ENCODE data around the gene VPS16. TPM values are rescaled to one million over a fixed set of nuclear protein-coding genes. Genes with fewer than 3 reads are reported as not detected.

VPS16 gene
- total RNA-seq, 1 donor from 2014 or later = 24.9 TPM

GRCh38 chr20:2796011-2796660 lies 44.4 kb upstream of the VPS16 start:
- H3K36me3 ChIP-seq (ENCODE audit: insufficient read depth, low read length) = no peaks in the 10 kb centered on the region
- Mint-ChIP-seq H3K27ac (ENCODE audit: unreplicated experiment) (no peak overlapping the region), H3K4me1 (ENCODE audit: low read depth, unreplicated experiment) (peaks cover 3% of the 10 kb centered on the region), H3K36me3 (ENCODE audit: low read depth, unreplicated experiment) (peaks cover 3% of the 10 kb centered on the region), H3K9me3 (ENCODE audit: unreplicated experiment) (peaks cover 3% of the 10 kb centered on the region), H3K27me3 (ENCODE audit: low read depth, unreplicated experiment) (peaks cover 47% of the 10 kb centered on the region), H3K4me3 (ENCODE audit: unreplicated experiment) (no peak overlapping the region)
- FAIRE-seq (no peak), DNase-seq (ENCODE audit: low read depth) (no peak)
- H3K79me2 ChIP-seq (ENCODE audit: insufficient read depth, low read length) = no peaks in the 10 kb centered on the region
- TF ChIP-seq CTCF (IDR thresholded peaks at IDR 0.05; ENCODE audit: insufficient read depth, low read depth, low read length) (no peak), EZH2 (IDR thresholded peaks at IDR 0.05; ENCODE audit: insufficient read depth, low read length) (no peak)
- no peak overlapping the region for H3K4me2 ChIP-seq (ENCODE audit: low read length)
- no peaks in the 10 kb centered on the region for H4K20me1 ChIP-seq (ENCODE audit: insufficient read depth, low read length)
- peaks cover 8% of the 10 kb centered on the region for H3K4me1 ChIP-seq (ENCODE audit: insufficient read depth, low read length)
- peaks cover 30% of the 10 kb centered on the region for H3K27me3 ChIP-seq (ENCODE audit: insufficient read depth, low read length)
- no peak overlapping the region for H3K27ac ChIP-seq (ENCODE audit: low read depth, low read length)
- H3K4me3 ChIP-seq (ENCODE audit: insufficient read depth, low read depth, low read length) = no peak overlapping the region
- no peak overlapping the region for H2AFZ ChIP-seq (ENCODE audit: low read depth, low read length)
- H3K9ac ChIP-seq (ENCODE audit: low read length) = no peak overlapping the region
- peaks cover 4% of the 10 kb centered on the region for H3K9me3 ChIP-seq (ENCODE audit: insufficient read depth, low read depth, low read length)

- Mint-ChIP-seq H3K4me3 (ENCODE audit: unreplicated experiment) (no peak overlapping the region), H3K36me3 (ENCODE audit: low read depth, unreplicated experiment) (peaks cover 3% of the 10 kb centered on the region), H3K27me3 (ENCODE audit: low read depth, unreplicated experiment) (peaks cover 46% of the 10 kb centered on the region), H3K9me3 (ENCODE audit: unreplicated experiment) (peaks cover 10% of the 10 kb centered on the region), H3K4me1 (ENCODE audit: low read depth, unreplicated experiment) (peaks cover 3% of the 10 kb centered on the region), H3K27ac (ENCODE audit: unreplicated experiment) (no peak overlapping the region)
- Histone ChIP-seq H3K27me3 (ENCODE audit: insufficient read depth, low read length) (peaks cover 30% of the 10 kb centered on the region), H2AFZ (ENCODE audit: low read depth, low read length) (no peak overlapping the region), H3K27ac (ENCODE audit: low read depth, low read length) (no peak overlapping the region), H3K9ac (ENCODE audit: low read length) (no peak overlapping the region), H4K20me1 (ENCODE audit: insufficient read depth, low read length) (no peaks in the 10 kb centered on the region), H3K36me3 (ENCODE audit: insufficient read depth, low read length) (no peaks in the 10 kb centered on the region), H3K4me3 (ENCODE audit: insufficient read depth, low read depth, low read length) (no peak overlapping the region), H3K9me3 (ENCODE audit: insufficient read depth, low read depth, low read length) (peaks cover 9% of the 10 kb centered on the region), H3K4me1 (ENCODE audit: insufficient read depth, low read length) (peaks cover 8% of the 10 kb centered on the region), H3K4me2 (ENCODE audit: low read length) (no peak overlapping the region), H3K79me2 (ENCODE audit: insufficient read depth, low read length) (no peaks in the 10 kb centered on the region)
- no peak for TF ChIP-seq CTCF (IDR thresholded peaks at IDR 0.05; ENCODE audit: insufficient read depth, low read depth, low read length)
- TF ChIP-seq EZH2 (IDR thresholded peaks at IDR 0.05; ENCODE audit: insufficient read depth, low read length) = no peak
- no peak for FAIRE-seq
- no peak for DNase-seq (ENCODE audit: low read depth)
Observed at GRCh38 chr20:2797136-2797983, 43.2 kb upstream of the VPS16 start.

Data from astrocyte (in vitro differentiated cells and primary cell).